GM19099 (cell line): ENCODE data around the gene RBMXL2.

Experiments used
- POLR2A ChIP-seq: IDR thresholded peaks from 3 replicates; pipeline ENCODE4 v1.6.1; 2011; ENCODE audit warnings: low read depth; ENCODE audit not compliant: insufficient read length; ENCODE audit errors: extremely low read depth

RBMXL2 gene

GRCh38 chr11:7115780-7116179 is 27.0 kb downstream of the RBMXL2 start:
- TF ChIP-seq POLR2A = no peak

DNA sequence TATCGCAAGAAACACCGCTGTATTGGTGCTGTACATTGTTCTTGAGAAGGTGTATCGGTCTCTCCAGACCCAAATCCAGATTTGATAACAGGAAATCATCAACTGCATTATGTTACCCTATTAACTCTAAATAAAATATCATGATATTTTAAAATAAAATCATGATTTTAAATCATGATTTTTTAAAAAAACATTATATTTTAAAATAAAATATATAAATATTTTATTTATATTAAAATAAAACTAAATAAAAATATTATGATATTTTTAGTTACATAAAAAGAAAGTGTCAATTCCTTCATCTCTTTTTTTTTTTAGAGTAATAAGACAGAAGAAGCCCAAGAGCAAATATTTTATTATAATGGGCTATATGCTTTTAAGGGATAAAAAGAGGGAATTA is 27.6 kb downstream of the RBMXL2 start:
- no peak for TF ChIP-seq POLR2A

DNA sequence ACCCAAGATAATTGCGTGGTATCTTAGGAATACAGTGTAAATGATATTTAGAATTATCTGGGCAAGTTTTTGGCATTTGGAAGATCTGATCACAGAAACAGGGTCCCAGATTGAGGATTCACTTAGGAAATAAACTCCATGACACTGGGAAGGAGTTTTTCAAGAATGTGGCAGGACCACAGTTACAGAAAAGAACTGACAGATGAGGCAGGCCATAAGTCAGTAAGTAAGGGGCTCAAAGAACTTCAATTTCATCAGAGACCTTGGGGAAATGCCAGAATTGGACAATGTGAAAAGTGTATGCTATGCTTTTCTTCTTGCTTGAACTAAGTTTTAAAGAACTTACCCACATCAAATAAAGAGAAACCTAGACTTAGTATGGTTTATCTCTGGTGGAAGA is 49.3 kb downstream of the RBMXL2 start:
- TF ChIP-seq POLR2A = no peak
